HepG2 (cell line): ENCODE results near the gene MYOZ3. TPM values are rescaled to one million over a fixed set of nuclear protein-coding genes. Genes with fewer than 3 reads are reported as not detected.

Experiments
- ARNTL ChIP-seq: sonication (generic); formaldehyde crosslinking; IDR thresholded peaks from 2 replicates; pipeline ENCODE4 v1.4.0; 2020; ENCODE audit warnings: mild to moderate bottlenecking, missing genetic modification reagents
- CCDC6 ChIP-seq: sonication (generic); formaldehyde crosslinking; IDR thresholded peaks from 2 replicates; pipeline ENCODE4 v1.8.1; 2022; ENCODE audit warnings: mild to moderate bottlenecking, missing genetic modification reagents, moderate library complexity
- FOXP1 ChIP-seq, 2 experiments: fragments of 450-650 bp in 1 of 2; IDR thresholded peaks; 2 replicates each; pipeline ENCODE4 v1.6.1; 2017 to 2018; ENCODE audit warnings: antibody characterized with exemption in 1 of 2
- HNRNPL ChIP-seq: fragments of 200-400 bp; formaldehyde crosslinking; IDR thresholded peaks from 2 replicates; pipeline ENCODE4 v1.6.1; 2017; ENCODE audit warnings: mild to moderate bottlenecking, low read depth, low read length
- RARA ChIP-seq: IDR thresholded peaks from 2 replicates; pipeline ENCODE4 v1.6.1; 2016; ENCODE audit warnings: missing genetic modification reagents, missing compliant biosample characterization
- ZBED4 ChIP-seq: sonication (generic); formaldehyde crosslinking; IDR thresholded peaks from 2 replicates; pipeline ENCODE4 v1.4.0; 2020; ENCODE audit warnings: missing genetic modification reagents, borderline replicate concordance
- ZNF160 ChIP-seq: sonication (generic); formaldehyde crosslinking; IDR thresholded peaks from 2 replicates; pipeline ENCODE4 v1.8.0; 2022; ENCODE audit warnings: mild to moderate bottlenecking, inconsistent platforms, missing genetic modification reagents
- ZNF557 ChIP-seq: sonication (generic); formaldehyde crosslinking; IDR thresholded peaks from 2 replicates; pipeline ENCODE4 v1.4.0; 2020; ENCODE audit warnings: missing genetic modification reagents
- ZNF713 ChIP-seq: sonication (generic); formaldehyde crosslinking; IDR thresholded peaks from 2 replicates; pipeline ENCODE4 v1.4.0; 2020; ENCODE audit warnings: mild to moderate bottlenecking, missing genetic modification reagents
- polyA plus RNA-seq, 8 experiments: library from polyadenylated mRNA; depleted of rRNA in 3 of 8; stranded (reverse) in 7 of 8; unstranded in 1 of 8; fragments of >200 nt; fragmentation: Illumina TruSeq in 4 of 8; extraction: Trizol in 4 of 8; gene quantifications; 2 replicates each; pipeline versions ENCODE4 v1.2.1 to v1.2.3, GENCODE V29; 2011 to 2016; ENCODE audit warnings: low read depth in 4 of 8, missing spikeins in 1 of 8, mixed read lengths in 1 of 8; ENCODE audit not compliant: insufficient read depth in 1 of 8
- total RNA-seq, 5 experiments: library from RNA; depleted of rRNA; stranded (reverse); fragments of >200 nt; fragmentation: Illumina TruSeq; extraction: Trizol; gene quantifications; 2 replicates each; pipeline ENCODE4 v1.2.3, GENCODE V29; 2016; ENCODE audit warnings: low read depth in 1 of 5
- TF ChIP-seq, protein P1 (sequence below): sonication (generic); formaldehyde crosslinking; IDR thresholded peaks from 2 replicates; pipeline ENCODE4 v1.8.0; 2022; ENCODE audit warnings: missing genetic modification reagents, mild to moderate bottlenecking, inconsistent platforms, borderline replicate concordance
- TF ChIP-seq, protein P2 (sequence below): sonication (generic); formaldehyde crosslinking; IDR thresholded peaks from 2 replicates; pipeline ENCODE4 v1.4.0; 2020; ENCODE audit warnings: missing genetic modification reagents
- TF ChIP-seq, protein P3 (sequence below): sonication (generic); formaldehyde crosslinking; IDR thresholded peaks from 2 replicates; pipeline ENCODE4 v1.8.0; 2022; ENCODE audit warnings: missing genetic modification reagents, mild to moderate bottlenecking, moderate library complexity, borderline replicate concordance
- TF ChIP-seq, protein P4 (sequence below): IDR thresholded peaks from 2 replicates; pipeline ENCODE4 v1.6.1; 2016; ENCODE audit warnings: low read depth, control low read depth
- TF ChIP-seq, protein P5 (sequence below): fragments of 450-650 bp; IDR thresholded peaks from 2 replicates; pipeline ENCODE4 v1.6.1; 2017; ENCODE audit warnings: mild to moderate bottlenecking

Gene MYOZ3
- total and polyA plus RNA-seq, 2 of the 13 experiments (the other 11 are each of a cell fraction or from before 2014, with no cell fraction given) = 0.05 TPM; not detected in 1

DNA sequence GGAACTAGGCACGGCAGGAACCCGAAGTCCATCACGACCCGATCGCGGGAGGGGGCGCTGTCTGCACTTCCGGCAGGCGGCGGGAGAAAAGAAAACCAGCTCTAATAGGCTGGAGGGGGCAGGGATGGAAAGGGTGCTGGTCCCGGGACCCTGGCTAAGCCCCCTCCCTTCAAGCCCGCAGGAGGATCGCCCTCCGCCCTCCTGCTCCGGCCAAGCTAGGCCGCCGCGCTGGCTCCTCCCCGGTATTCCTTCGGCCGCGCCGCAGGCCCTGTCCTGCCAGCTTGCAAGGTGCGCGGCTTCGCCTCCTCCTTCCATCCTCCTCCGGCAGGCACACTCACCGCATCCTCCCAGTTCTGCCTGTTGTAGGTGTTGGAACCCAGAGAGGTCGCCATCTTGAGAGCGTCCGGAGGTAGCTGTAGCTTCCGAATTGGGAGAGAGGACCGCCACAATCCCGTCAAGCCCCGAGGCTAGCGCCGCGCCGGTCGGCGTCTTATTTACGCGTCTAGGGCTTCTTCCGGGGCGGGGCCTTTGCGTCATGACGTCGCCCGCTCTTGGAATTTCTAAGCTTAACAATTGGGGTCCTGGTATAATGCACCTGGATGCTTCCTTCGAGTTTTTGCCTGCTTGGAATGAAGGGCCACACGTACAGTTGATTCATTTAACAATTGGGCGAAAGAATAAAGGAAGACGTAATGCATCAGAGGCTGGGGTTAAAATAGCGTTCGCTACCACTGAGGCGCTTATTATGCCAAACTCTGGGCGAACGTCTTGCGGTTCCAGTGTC, 39.7 kb downstream of the MYOZ3 start, which contains the start of gene RBM22 (continued):
- TF ChIP-seq, protein P1, sequence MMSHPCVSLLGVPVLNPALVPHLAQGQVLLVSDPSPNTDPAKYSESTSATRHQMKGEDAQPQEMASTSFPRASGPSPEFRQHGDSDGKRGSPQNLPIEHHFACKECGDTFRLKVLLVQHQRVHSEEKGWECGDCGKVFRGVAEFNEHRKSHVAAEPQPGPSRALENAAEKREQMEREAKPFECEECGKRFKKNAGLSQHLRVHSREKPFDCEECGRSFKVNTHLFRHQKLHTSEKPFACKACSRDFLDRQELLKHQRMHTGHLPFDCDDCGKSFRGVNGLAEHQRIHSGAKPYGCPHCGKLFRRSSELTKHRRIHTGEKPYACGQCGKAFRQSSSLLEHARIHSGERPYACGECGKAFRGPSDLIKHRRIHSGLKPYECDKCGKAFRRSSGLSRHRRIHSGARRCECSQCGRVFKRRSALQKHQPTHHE (CRISPR knock-in tag) = peak; percentile 81; the same call in 1 of the 2 replicates
- TF ChIP-seq, protein P2, sequence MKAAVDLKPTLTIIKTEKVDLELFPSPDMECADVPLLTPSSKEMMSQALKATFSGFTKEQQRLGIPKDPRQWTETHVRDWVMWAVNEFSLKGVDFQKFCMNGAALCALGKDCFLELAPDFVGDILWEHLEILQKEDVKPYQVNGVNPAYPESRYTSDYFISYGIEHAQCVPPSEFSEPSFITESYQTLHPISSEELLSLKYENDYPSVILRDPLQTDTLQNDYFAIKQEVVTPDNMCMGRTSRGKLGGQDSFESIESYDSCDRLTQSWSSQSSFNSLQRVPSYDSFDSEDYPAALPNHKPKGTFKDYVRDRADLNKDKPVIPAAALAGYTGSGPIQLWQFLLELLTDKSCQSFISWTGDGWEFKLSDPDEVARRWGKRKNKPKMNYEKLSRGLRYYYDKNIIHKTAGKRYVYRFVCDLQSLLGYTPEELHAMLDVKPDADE (CRISPR knock-in tag) = 0 out of 2 replicates have a peak, but pooled peaks have one; percentile 32
- 0 out of 2 replicates have a peak, but pooled peaks have one; percentile 50 for TF ChIP-seq ZNF557
- 0 out of 2 replicates have a peak, but pooled peaks have one; percentile 39 for TF ChIP-seq ZBED4 (CRISPR knock-in tag)
- TF ChIP-seq ZNF160 (CRISPR knock-in tag) = peak; percentile 93
- TF ChIP-seq FOXP1 (IDR thresholded peaks at IDR 0.05) = 0 out of 2 replicates have a peak, but pooled peaks have one; percentile 4
- peak; percentile 63; the same call in 1 of the 2 replicates for TF ChIP-seq FOXP1 (CRISPR knock-in tag; IDR thresholded peaks at IDR 0.05)
- TF ChIP-seq RARA = no peak
- TF ChIP-seq HNRNPL = no peak
- TF ChIP-seq, protein P3, sequence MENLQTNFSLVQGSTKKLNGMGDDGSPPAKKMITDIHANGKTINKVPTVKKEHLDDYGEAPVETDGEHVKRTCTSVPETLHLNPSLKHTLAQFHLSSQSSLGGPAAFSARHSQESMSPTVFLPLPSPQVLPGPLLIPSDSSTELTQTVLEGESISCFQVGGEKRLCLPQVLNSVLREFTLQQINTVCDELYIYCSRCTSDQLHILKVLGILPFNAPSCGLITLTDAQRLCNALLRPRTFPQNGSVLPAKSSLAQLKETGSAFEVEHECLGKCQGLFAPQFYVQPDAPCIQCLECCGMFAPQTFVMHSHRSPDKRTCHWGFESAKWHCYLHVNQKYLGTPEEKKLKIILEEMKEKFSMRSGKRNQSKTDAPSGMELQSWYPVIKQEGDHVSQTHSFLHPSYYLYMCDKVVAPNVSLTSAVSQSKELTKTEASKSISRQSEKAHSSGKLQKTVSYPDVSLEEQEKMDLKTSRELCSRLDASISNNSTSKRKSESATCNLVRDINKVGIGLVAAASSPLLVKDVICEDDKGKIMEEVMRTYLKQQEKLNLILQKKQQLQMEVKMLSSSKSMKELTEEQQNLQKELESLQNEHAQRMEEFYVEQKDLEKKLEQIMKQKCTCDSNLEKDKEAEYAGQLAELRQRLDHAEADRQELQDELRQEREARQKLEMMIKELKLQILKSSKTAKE = no peak
- TF ChIP-seq, protein P4, sequence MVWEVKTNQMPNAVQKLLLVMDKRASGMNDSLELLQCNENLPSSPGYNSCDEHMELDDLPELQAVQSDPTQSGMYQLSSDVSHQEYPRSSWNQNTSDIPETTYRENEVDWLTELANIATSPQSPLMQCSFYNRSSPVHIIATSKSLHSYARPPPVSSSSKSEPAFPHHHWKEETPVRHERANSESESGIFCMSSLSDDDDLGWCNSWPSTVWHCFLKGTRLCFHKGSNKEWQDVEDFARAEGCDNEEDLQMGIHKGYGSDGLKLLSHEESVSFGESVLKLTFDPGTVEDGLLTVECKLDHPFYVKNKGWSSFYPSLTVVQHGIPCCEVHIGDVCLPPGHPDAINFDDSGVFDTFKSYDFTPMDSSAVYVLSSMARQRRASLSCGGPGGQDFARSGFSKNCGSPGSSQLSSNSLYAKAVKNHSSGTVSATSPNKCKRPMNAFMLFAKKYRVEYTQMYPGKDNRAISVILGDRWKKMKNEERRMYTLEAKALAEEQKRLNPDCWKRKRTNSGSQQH (CRISPR knock-in tag) = peak; percentile 28; the same call in 1 of the 2 replicates
- 0 out of 2 replicates have a peak, but pooled peaks have one; percentile 29 for TF ChIP-seq ARNTL (CRISPR knock-in tag)
- TF ChIP-seq, protein P5, sequence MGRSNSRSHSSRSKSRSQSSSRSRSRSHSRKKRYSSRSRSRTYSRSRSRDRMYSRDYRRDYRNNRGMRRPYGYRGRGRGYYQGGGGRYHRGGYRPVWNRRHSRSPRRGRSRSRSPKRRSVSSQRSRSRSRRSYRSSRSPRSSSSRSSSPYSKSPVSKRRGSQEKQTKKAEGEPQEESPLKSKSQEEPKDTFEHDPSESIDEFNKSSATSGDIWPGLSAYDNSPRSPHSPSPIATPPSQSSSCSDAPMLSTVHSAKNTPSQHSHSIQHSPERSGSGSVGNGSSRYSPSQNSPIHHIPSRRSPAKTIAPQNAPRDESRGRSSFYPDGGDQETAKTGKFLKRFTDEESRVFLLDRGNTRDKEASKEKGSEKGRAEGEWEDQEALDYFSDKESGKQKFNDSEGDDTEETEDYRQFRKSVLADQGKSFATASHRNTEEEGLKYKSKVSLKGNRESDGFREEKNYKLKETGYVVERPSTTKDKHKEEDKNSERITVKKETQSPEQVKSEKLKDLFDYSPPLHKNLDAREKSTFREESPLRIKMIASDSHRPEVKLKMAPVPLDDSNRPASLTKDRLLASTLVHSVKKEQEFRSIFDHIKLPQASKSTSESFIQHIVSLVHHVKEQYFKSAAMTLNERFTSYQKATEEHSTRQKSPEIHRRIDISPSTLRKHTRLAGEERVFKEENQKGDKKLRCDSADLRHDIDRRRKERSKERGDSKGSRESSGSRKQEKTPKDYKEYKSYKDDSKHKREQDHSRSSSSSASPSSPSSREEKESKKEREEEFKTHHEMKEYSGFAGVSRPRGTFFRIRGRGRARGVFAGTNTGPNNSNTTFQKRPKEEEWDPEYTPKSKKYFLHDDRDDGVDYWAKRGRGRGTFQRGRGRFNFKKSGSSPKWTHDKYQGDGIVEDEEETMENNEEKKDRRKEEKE = no peak
- TF ChIP-seq CCDC6 (CRISPR knock-in tag) = peak; percentile 38; the same call in 1 of the 2 replicates
- TF ChIP-seq ZNF713 (CRISPR knock-in tag) = no peak
